Nephron (organoid): ENCODE measurements around the gene RXRA.

ENCODE experiments used
- H3K27ac Mint-ChIP-seq, 3 experiments: 2 replicates each; pipeline ENCODE4 v1.8.0; 2020; ENCODE audit warnings: mixed read lengths in 3 of 3, mild to moderate bottlenecking in 2 of 3, moderate library complexity in 1 of 3
- H3K27me3 Mint-ChIP-seq: 2 replicates; pipeline ENCODE4 v1.8.0; 2021; ENCODE audit warnings: low read depth, mild to moderate bottlenecking, moderate library complexity, mixed read lengths
- H3K36me3 Mint-ChIP-seq: 2 replicates; pipeline ENCODE4 v1.8.0; 2020; ENCODE audit warnings: low read depth, mixed read lengths
- H3K4me1 Mint-ChIP-seq: 2 replicates; pipeline ENCODE4 v1.8.0; 2020; ENCODE audit warnings: mixed read lengths
- H3K4me3 Mint-ChIP-seq, 3 experiments: 2 replicates each; pipeline ENCODE4 v1.8.0; 2020; ENCODE audit warnings: mild to moderate bottlenecking in 3 of 3, mixed read lengths in 3 of 3, moderate library complexity in 2 of 3
- H3K9me3 Mint-ChIP-seq: 2 replicates; pipeline ENCODE4 v1.8.0; 2020; ENCODE audit warnings: mixed read lengths
- TF ChIP-seq, protein P1 (sequence below), 3 experiments: fragments of 200-600 bp; sonication (generic); IDR thresholded peaks; one replicate each; pipeline ENCODE4 v1.5.0; 2021; ENCODE audit warnings: antibody characterized with exemption in 3 of 3; ENCODE audit not compliant: unreplicated experiment in 3 of 3

The RXRA gene

DNA sequence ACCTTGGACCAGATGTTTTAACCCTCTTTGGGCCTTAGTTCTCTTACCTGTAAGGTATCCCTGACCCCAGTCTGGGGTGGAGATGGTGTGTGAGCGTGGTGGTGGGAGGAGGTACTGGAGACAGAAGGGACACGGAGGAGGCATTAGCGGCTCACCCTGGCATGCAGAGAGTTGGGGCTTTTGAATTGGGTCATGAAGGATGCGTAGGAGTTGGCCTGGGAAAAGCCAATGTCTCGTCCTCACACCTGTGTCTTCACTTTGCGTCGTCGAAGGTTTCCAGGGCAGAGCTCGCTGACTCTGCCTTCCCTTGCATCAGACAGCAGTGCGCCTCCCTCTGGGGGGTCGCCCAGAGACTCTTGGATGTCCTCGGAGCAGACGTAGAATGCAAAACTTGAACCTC lies 11.2 kb downstream of the RXRA start:
- TF ChIP-seq, protein P1, sequence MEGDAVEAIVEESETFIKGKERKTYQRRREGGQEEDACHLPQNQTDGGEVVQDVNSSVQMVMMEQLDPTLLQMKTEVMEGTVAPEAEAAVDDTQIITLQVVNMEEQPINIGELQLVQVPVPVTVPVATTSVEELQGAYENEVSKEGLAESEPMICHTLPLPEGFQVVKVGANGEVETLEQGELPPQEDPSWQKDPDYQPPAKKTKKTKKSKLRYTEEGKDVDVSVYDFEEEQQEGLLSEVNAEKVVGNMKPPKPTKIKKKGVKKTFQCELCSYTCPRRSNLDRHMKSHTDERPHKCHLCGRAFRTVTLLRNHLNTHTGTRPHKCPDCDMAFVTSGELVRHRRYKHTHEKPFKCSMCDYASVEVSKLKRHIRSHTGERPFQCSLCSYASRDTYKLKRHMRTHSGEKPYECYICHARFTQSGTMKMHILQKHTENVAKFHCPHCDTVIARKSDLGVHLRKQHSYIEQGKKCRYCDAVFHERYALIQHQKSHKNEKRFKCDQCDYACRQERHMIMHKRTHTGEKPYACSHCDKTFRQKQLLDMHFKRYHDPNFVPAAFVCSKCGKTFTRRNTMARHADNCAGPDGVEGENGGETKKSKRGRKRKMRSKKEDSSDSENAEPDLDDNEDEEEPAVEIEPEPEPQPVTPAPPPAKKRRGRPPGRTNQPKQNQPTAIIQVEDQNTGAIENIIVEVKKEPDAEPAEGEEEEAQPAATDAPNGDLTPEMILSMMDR (IDR thresholded peaks at IDR 0.05; ENCODE audit: unreplicated experiment in 3 of 3): no peak
- Mint-ChIP-seq H3K4me3 (peak overlapping the region; percentile 40 to 63 (median 41)), H3K27ac (peak overlapping the region in 2 of 3 experiments; percentile 70 to 80), H3K36me3 (no peaks in the 10 kb centered on the region), H3K27me3 (peaks cover 7% of the 10 kb centered on the region), H3K9me3 (no peaks in the 10 kb centered on the region), H3K4me1 (peaks cover 31% of the 10 kb centered on the region)

DNA sequence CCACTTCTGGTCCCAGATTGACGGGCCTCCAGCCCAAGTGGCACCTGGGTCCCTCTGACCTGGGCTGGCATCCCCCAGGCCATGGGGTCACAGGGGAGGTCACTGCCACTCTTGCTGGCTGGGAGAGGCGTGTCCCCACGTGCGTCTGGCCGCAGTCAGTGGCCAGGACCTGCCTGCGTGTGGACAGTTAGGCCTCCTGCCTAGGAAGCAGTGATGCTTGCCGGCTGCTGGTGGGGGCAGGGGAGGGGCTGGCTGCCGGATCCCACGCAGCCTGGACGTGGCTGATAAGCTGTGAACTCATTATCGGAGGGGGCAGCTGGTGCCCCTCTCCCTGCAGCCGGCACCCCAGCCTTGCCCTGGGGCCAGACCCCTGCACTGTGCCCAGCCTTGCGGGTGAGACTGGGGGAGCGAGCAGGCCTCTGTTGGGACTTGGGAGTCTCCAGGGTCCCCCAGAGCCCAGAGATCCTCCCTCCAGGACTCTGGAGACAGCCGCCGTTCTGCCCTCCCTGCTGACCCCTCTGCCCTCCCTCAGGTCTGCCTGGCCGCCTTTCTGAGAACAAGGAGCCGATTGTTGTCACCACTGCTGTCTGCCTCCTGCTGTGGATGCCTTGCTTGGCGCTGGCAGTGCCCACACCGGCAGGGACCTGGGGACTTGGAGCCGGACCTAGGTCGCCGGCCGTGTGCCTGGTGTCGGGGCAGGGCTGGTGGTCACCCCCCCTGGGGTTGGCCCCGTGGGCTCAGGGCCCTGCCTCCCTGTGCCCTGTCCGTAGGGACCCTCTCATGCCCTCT lies 12.3 kb downstream of the RXRA start:
- H3K36me3 Mint-ChIP-seq: no peaks in the 10 kb centered on the region

DNA sequence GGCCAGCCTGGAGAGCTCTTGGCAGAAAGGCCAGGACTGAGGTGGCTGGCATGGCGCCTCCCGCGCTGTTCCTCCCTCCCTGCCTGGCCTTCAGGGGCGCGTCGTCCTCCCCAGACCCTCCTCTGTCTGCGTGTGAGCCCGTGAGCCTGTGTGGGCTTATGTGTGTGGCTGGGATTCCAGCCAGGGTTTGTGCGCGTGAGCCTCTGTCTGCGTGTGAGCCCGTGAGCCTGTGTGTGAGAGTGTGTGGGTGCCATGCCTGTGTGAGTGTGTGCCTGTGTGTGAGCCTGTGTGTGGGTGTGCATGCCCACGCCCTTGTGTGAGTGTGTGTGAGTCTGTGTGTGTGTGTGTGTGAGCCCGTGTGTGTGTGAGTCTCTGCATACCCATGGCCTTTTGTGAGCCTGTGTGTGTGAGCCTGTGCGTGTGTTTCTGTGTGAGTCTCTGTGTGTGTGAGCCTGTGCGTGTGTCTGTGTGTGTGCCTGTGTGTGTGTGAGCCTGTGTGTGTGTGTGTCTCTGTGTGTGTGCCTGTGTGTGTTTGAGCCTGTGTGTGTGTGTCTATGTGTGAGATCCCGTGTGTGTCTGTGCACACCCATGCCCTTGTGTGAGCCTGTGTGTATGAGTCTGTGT lies 13.0 kb downstream of the RXRA start:
- Mint-ChIP-seq H3K27ac (no peak overlapping the region), H3K36me3 (no peaks in the 10 kb centered on the region), H3K4me1 (peaks cover 32% of the 10 kb centered on the region), H3K9me3 (no peaks in the 10 kb centered on the region), H3K27me3 (peaks cover 7% of the 10 kb centered on the region), H3K4me3 (no peak overlapping the region)
- TF ChIP-seq, protein P1 (IDR thresholded peaks at IDR 0.05; ENCODE audit: unreplicated experiment in 3 of 3): no peak

More for the DNA sequence above, 12.3 kb downstream of the RXRA start:
- Mint-ChIP-seq H3K27me3 (peaks cover 7% of the 10 kb centered on the region), H3K27ac (no peak overlapping the region), H3K4me3 (no peak overlapping the region), H3K9me3 (no peaks in the 10 kb centered on the region), H3K4me1 (peaks cover 38% of the 10 kb centered on the region)
- TF ChIP-seq, protein P1 (IDR thresholded peaks at IDR 0.05; ENCODE audit: unreplicated experiment in 3 of 3): no peak

DNA sequence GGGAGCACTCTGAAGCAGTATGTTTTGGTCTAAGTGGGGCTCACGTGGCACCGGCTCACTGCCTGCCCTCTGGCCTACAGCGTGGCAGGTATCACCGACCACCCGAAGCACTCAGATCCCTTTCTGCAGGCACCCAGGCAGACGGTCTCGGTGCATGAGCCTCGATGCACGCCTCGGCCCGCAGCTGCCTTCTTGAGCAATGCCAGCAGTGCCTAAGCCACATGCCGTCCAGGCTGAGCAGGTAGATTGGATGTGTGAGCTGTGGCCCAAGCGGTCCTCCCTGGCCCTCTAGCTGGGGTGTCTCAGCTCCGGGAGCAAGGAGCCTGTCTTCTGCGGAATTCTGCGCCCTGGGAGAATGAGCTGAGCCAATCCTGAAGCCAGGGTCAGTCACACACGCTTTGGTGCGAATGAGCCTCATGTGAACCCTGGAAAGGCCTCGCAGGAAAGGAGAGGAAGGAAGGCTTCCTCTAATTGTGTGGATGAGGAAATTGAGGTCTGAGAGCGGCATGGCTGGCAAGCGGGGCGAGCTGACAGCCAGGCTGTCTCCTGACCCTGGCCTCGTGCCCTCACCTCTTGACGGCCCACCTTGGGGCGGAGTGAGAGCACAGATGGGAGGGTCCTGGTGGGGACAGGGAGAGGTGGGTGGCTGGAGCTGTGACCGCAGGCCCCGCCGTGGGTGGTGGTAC lies 14.4 kb downstream of the RXRA start:
- Mint-ChIP-seq H3K9me3 (no peaks in the 10 kb centered on the region), H3K27ac (peak overlapping the region in 1 of 3 experiments; percentile 79), H3K36me3 (no peaks in the 10 kb centered on the region), H3K4me1 (peaks cover 39% of the 10 kb centered on the region), H3K4me3 (no peak overlapping the region), H3K27me3 (peaks cover 7% of the 10 kb centered on the region)
- TF ChIP-seq, protein P1 (IDR thresholded peaks at IDR 0.05; ENCODE audit: unreplicated experiment in 3 of 3): no peak

DNA sequence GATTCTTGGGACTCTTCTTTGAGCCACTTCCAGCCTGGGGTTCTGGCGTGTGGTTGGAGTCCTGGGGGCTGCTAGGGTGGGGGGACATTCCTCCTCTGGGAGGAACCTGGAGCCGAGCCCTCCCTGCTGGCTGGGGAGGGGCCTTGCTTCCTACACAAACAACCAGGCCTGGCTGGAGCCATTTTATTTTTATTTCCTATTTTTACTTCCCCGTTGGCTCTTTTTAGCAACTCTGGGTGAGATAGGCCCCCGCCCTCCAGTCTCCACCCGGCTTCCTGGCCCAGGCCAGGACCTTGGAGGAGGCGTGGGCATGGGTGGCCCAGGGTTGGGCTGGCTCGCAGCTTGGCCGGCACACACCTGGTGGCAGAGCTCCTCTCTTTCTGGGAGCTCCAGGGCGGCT lies 15.1 kb downstream of the RXRA start:
- Mint-ChIP-seq H3K27ac (no peak overlapping the region), H3K36me3 (no peaks in the 10 kb centered on the region), H3K27me3 (peaks cover 7% of the 10 kb centered on the region), H3K9me3 (no peaks in the 10 kb centered on the region), H3K4me1 (peaks cover 46% of the 10 kb centered on the region), H3K4me3 (no peak overlapping the region)
- TF ChIP-seq, protein P1 (IDR thresholded peaks at IDR 0.05; ENCODE audit: unreplicated experiment in 3 of 3): no peak
